Activated CD8-positive, alpha-beta memory T cell treated with anti-CD3 and anti-CD28 coated beads, Interleukin-2, amount 50 U/mL, for 1 hour (primary cell): ENCODE data around the gene IFIT1.
"Not testable (repeated sequence)": the region's sequence is repeated elsewhere in the genome, so short reads cannot be mapped to it uniquely, and the experiment has no call there.

Experiments used
- DNase-seq: peaks from one replicate; pipeline ENCODE4 v3.0.0-alpha.2; 2020; ENCODE audit errors: extremely low read depth

IFIT1 gene

GRCh38 chr10:89367529-89367928, 24.9 kb upstream of the IFIT1 start:
- DNase-seq: no peak

- no peak for DNase-seq
Observed at GRCh38 chr10:89368129-89368528, 24.3 kb upstream of the IFIT1 start.

- no peak for DNase-seq
Observed at GRCh38 chr10:89369156-89370105, 23.0 kb upstream of the IFIT1 start.

- DNase-seq: no peak
Observed at GRCh38 chr10:89371079-89371478, 21.3 kb upstream of the IFIT1 start.

- no peak for DNase-seq
Observed at GRCh38 chr10:89371987-89372386, 20.4 kb upstream of the IFIT1 start.

- DNase-seq: no peak
Observed at GRCh38 chr10:89373916-89374711, 18.3 kb upstream of the IFIT1 start.

- DNase-seq: no peak
Observed at GRCh38 chr10:89374713-89375141, 17.7 kb upstream of the IFIT1 start.

- DNase-seq: no peak
Observed at GRCh38 chr10:89377705-89378637, 14.5 kb upstream of the IFIT1 start, which contains the start of gene IFIT1B. IFIT1B (plus strand) TSS chr10:89378056; CDS start chr10:89378136, 80 bp downstream.

GRCh38 chr10:89379103-89379502, 13.3 kb upstream of the IFIT1 start:
- DNase-seq: no peak

GRCh38 chr10:89382757-89383156, 9.7 kb upstream of the IFIT1 start:
- DNase-seq: no peak

GRCh38 chr10:89384474-89385340, 7.7 kb upstream of the IFIT1 start:
- no peak for DNase-seq

GRCh38 chr10:89388806-89389205, 3.6 kb upstream of the IFIT1 start:
- DNase-seq: no peak

- DNase-seq: no peak
Observed at GRCh38 chr10:89389254-89389653, 3.2 kb upstream of the IFIT1 start.

- no peak for DNase-seq
Observed at GRCh38 chr10:89390476-89391225, 1.8 kb upstream of the IFIT1 start.

- not testable (repeated sequence) for DNase-seq
Observed at GRCh38 chr10:89391226-89391576, 1.2 kb upstream of the IFIT1 start.

GRCh38 chr10:89392974-89393373, 551 bp downstream of the IFIT1 start:
- DNase-seq: no peak

GRCh38 chr10:89393898-89394297, 1.5 kb downstream of the IFIT1 start:
- DNase-seq: no peak

- no peak for DNase-seq
Observed at GRCh38 chr10:89395141-89395540, 2.7 kb downstream of the IFIT1 start.

GRCh38 chr10:89398003-89398749, 5.8 kb downstream of the IFIT1 start:
- no peak for DNase-seq
